WTC11 (cell line): ENCODE data around the gene CCDC34. TPM values are rescaled to one million over a fixed set of nuclear protein-coding genes. Genes with fewer than 3 reads are reported as not detected.
A peak's percentile ranks its signal among the peaks of the same experiment; 100 is the strongest.

ENCODE experiments used
- ATAC-seq: fragments of 200-7000 bp; cut with Tn5 transposase; 2 replicates; pipeline ENCODE4 v1.10.0; 2021; ENCODE audit warnings: mild to moderate bottlenecking, moderate library complexity
- CTCF ChIA-PET: fragments of 300-600 bp; sonication (Branson Sonifier 250); formaldehyde crosslinking; loops from one replicate; lab custom pipeline; 2021; ENCODE audit warnings: antibody characterized with exemption; lab: Charles Lee
- POLR2A ChIA-PET: fragments of 350-600 bp; sonication (Branson Sonifier 250); formaldehyde crosslinking; loops from one replicate; lab custom pipeline; 2021; ENCODE audit warnings: antibody characterized with exemption; lab: Charles Lee
- DNase-seq: peaks from one replicate; pipeline ENCODE4 v3.0.0; 2021; ENCODE audit warnings: low spot score
- H3K27ac Mint-ChIP-seq: 2 replicates; pipeline ENCODE4 v1.8.0; 2021; ENCODE audit warnings: mixed read lengths
- H3K27me3 Mint-ChIP-seq: 2 replicates; pipeline ENCODE4 v1.8.0; 2021; ENCODE audit warnings: low read depth, mild to moderate bottlenecking, moderate library complexity, mixed read lengths
- H3K36me3 Mint-ChIP-seq: 2 replicates; pipeline ENCODE4 v1.8.0; 2021; ENCODE audit warnings: mixed read lengths
- H3K4me1 Mint-ChIP-seq: 2 replicates; pipeline ENCODE4 v1.8.0; 2022; ENCODE audit warnings: mixed read lengths
- H3K4me3 Mint-ChIP-seq: 2 replicates; pipeline ENCODE4 v1.8.0; 2021; ENCODE audit warnings: mild to moderate bottlenecking, moderate library complexity, mixed read lengths
- H3K9me3 Mint-ChIP-seq: 2 replicates; pipeline ENCODE4 v1.8.0; 2021; ENCODE audit warnings: mixed read lengths
- CBFB ChIP-seq: sonication (generic); formaldehyde crosslinking; IDR thresholded peaks from 2 replicates; pipeline ENCODE4 v1.8.1; 2022; ENCODE audit warnings: mild to moderate bottlenecking, low read depth, missing genetic modification reagents
- CREB1 ChIP-seq: sonication (generic); formaldehyde crosslinking; IDR thresholded peaks from 2 replicates; pipeline ENCODE4 v1.8.0; 2023; ENCODE audit warnings: mild to moderate bottlenecking, missing genetic modification reagents
- ESRRA ChIP-seq: sonication (generic); formaldehyde crosslinking; IDR thresholded peaks from 2 replicates; pipeline ENCODE4 v1.8.1; 2022; ENCODE audit warnings: mild to moderate bottlenecking, missing genetic modification reagents, borderline replicate concordance
- FOXJ3 ChIP-seq: sonication (generic); formaldehyde crosslinking; IDR thresholded peaks from 2 replicates; pipeline ENCODE4 v1.9.0; 2021; ENCODE audit warnings: missing genetic modification reagents, mild to moderate bottlenecking, borderline replicate concordance
- IRF2 ChIP-seq: sonication (generic); formaldehyde crosslinking; IDR thresholded peaks from 2 replicates; pipeline ENCODE4 v1.8.0; 2022; ENCODE audit warnings: low read depth, missing genetic modification reagents, borderline replicate concordance
- JAZF1 ChIP-seq: fragments of 250-450 bp; sonication (Bioruptor Pico); IDR thresholded peaks from 2 replicates; pipeline ENCODE4 v1.9.0; 2021; ENCODE audit warnings: moderate library complexity, mild to moderate bottlenecking, inconsistent platforms
- KAT7 ChIP-seq: sonication (generic); formaldehyde crosslinking; IDR thresholded peaks from 2 replicates; pipeline ENCODE4 v1.8.1; 2023; ENCODE audit warnings: missing genetic modification reagents, mild to moderate bottlenecking, borderline replicate concordance
- NR3C1 ChIP-seq: sonication (generic); formaldehyde crosslinking; conservative IDR thresholded peaks from 2 replicates; pipeline ENCODE4 v1.8.1; 2023; ENCODE audit warnings: low read depth, mild to moderate bottlenecking, missing genetic modification reagents
- SOX15 ChIP-seq: fragments of 250-450 bp; sonication (Bioruptor Pico); IDR thresholded peaks from 2 replicates; pipeline ENCODE4 v1.9.0; 2021; ENCODE audit warnings: mild to moderate bottlenecking
- TEAD1 ChIP-seq: sonication (generic); formaldehyde crosslinking; IDR thresholded peaks from 2 replicates; pipeline ENCODE4 v1.8.0; 2022; ENCODE audit warnings: mild to moderate bottlenecking, missing genetic modification reagents
- ZNF263 ChIP-seq: sonication (generic); formaldehyde crosslinking; IDR thresholded peaks from 2 replicates; pipeline ENCODE4 v1.8.1; 2022; ENCODE audit warnings: low read depth, mild to moderate bottlenecking, moderate library complexity, missing genetic modification reagents
- ZNF396 ChIP-seq: fragments of 250-450 bp; sonication (Bioruptor Pico); IDR thresholded peaks from 2 replicates; pipeline ENCODE4 v1.8.0; 2021; ENCODE audit warnings: mild to moderate bottlenecking, moderate library complexity, borderline replicate concordance
- ZNF416 ChIP-seq: fragments of 250-450 bp; sonication (Bioruptor Pico); IDR thresholded peaks from 2 replicates; pipeline ENCODE4 v1.9.0; 2021; ENCODE audit warnings: mild to moderate bottlenecking, inconsistent platforms
- ZNF423 ChIP-seq: fragments of 250-450 bp; sonication (Bioruptor Pico); IDR thresholded peaks from 2 replicates; pipeline ENCODE4 v2.1.2; 2022; ENCODE audit warnings: mild to moderate bottlenecking, moderate library complexity
- total RNA-seq: library from RNA; stranded (reverse); gene quantifications from 3 replicates; pipeline ENCODE4 v1.2.3, GENCODE V29; 2021
- TF ChIP-seq, protein P1 (sequence below): sonication (generic); formaldehyde crosslinking; IDR thresholded peaks from 2 replicates; pipeline ENCODE4 v1.8.0; 2022; ENCODE audit warnings: mild to moderate bottlenecking, missing genetic modification reagents
- TF ChIP-seq, protein P2 (sequence below): fragments of 250-450 bp; sonication (Bioruptor Pico); IDR thresholded peaks from 2 replicates; pipeline ENCODE4 v2.1.2; 2022; ENCODE audit warnings: mild to moderate bottlenecking, moderate library complexity
- TF ChIP-seq, protein P3 (sequence below): sonication (generic); formaldehyde crosslinking; IDR thresholded peaks from 2 replicates; pipeline ENCODE4 v1.8.1; 2023; ENCODE audit warnings: mild to moderate bottlenecking, moderate library complexity, missing genetic modification reagents
- TF ChIP-seq, protein P4 (sequence below): fragments of 250-450 bp; sonication (Bioruptor Pico); IDR thresholded peaks from 2 replicates; pipeline ENCODE4 v1.9.0; 2021; ENCODE audit warnings: mild to moderate bottlenecking
- TF ChIP-seq, protein P5 (sequence below): fragments of 250-450 bp; sonication (Bioruptor Pico); IDR thresholded peaks from 2 replicates; pipeline ENCODE4 v1.9.0; 2021; ENCODE audit warnings: mild to moderate bottlenecking, borderline replicate concordance
- TF ChIP-seq, protein P6 (sequence below): sonication (generic); formaldehyde crosslinking; IDR thresholded peaks from 2 replicates; pipeline ENCODE4 v1.8.0; 2022; ENCODE audit warnings: mild to moderate bottlenecking, missing genetic modification reagents

Gene CCDC34
- total RNA-seq, 1 experiment from 2014 or later: 23.7 TPM

DNA sequence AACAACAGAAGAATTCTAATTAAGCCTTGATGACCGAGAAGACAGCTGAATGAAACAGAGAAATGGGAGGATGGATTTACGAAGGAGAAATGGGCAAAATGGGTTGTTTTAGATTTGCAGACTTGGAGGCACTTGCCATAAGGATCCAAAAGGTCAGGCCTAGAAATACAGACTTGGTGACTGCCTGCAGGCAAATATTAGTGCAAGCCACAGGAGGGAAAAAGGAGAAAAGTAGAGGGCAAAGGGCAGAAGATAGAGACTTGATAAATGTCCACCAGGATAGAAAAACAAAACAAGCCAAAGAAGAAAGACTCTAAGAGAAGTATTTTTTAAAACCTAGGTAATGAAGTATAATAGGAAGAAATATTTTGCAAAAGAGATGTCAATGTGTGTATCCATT lies 13.1 kb downstream of the CCDC34 start:
- DNase-seq (no peak), ATAC-seq (no peak)
- TF ChIP-seq, protein P1, sequence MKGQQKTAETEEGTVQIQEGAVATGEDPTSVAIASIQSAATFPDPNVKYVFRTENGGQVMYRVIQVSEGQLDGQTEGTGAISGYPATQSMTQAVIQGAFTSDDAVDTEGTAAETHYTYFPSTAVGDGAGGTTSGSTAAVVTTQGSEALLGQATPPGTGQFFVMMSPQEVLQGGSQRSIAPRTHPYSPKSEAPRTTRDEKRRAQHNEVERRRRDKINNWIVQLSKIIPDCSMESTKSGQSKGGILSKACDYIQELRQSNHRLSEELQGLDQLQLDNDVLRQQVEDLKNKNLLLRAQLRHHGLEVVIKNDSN (CRISPR knock-in tag): no peak
- TF ChIP-seq, protein P2, sequence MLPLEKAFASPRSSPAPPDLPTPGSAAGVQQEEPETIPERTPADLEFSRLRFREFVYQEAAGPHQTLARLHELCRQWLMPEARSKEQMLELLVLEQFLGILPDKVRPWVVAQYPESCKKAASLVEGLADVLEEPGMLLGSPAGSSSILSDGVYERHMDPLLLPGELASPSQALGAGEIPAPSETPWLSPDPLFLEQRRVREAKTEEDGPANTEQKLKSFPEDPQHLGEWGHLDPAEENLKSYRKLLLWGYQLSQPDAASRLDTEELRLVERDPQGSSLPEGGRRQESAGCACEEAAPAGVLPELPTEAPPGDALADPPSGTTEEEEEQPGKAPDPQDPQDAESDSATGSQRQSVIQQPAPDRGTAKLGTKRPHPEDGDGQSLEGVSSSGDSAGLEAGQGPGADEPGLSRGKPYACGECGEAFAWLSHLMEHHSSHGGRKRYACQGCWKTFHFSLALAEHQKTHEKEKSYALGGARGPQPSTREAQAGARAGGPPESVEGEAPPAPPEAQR (CRISPR knock-in tag): no peak
- TF ChIP-seq, protein P3, sequence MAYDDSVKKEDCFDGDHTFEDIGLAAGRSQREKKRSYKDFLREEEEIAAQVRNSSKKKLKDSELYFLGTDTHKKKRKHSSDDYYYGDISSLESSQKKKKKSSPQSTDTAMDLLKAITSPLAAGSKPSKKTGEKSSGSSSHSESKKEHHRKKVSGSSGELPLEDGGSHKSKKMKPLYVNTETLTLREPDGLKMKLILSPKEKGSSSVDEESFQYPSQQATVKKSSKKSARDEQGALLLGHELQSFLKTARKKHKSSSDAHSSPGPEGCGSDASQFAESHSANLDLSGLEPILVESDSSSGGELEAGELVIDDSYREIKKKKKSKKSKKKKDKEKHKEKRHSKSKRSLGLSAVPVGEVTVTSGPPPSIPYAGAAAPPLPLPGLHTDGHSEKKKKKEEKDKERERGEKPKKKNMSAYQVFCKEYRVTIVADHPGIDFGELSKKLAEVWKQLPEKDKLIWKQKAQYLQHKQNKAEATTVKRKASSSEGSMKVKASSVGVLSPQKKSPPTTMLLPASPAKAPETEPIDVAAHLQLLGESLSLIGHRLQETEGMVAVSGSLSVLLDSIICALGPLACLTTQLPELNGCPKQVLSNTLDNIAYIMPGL: no peak
- TF ChIP-seq ESRRA (CRISPR knock-in tag) (no peak), JAZF1 (CRISPR knock-in tag) (no peak), ZNF396 (CRISPR knock-in tag) (no peak), CBFB (CRISPR knock-in tag) (no peak), SOX15 (no peak), IRF2 (CRISPR knock-in tag) (no peak), ZNF263 (CRISPR knock-in tag) (no peak), KAT7 (CRISPR knock-in tag) (no peak), FOXJ3 (CRISPR knock-in tag) (no peak), CREB1 (no peak), ZNF423 (CRISPR knock-in tag) (no peak), ZNF416 (CRISPR knock-in tag) (no peak), TEAD1 (no peak), NR3C1 (no peak)
- TF ChIP-seq, protein P4, sequence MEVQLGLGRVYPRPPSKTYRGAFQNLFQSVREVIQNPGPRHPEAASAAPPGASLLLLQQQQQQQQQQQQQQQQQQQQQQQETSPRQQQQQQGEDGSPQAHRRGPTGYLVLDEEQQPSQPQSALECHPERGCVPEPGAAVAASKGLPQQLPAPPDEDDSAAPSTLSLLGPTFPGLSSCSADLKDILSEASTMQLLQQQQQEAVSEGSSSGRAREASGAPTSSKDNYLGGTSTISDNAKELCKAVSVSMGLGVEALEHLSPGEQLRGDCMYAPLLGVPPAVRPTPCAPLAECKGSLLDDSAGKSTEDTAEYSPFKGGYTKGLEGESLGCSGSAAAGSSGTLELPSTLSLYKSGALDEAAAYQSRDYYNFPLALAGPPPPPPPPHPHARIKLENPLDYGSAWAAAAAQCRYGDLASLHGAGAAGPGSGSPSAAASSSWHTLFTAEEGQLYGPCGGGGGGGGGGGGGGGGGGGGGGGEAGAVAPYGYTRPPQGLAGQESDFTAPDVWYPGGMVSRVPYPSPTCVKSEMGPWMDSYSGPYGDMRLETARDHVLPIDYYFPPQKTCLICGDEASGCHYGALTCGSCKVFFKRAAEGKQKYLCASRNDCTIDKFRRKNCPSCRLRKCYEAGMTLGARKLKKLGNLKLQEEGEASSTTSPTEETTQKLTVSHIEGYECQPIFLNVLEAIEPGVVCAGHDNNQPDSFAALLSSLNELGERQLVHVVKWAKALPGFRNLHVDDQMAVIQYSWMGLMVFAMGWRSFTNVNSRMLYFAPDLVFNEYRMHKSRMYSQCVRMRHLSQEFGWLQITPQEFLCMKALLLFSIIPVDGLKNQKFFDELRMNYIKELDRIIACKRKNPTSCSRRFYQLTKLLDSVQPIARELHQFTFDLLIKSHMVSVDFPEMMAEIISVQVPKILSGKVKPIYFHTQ (CRISPR knock-in tag): no peak
- TF ChIP-seq, protein P5, sequence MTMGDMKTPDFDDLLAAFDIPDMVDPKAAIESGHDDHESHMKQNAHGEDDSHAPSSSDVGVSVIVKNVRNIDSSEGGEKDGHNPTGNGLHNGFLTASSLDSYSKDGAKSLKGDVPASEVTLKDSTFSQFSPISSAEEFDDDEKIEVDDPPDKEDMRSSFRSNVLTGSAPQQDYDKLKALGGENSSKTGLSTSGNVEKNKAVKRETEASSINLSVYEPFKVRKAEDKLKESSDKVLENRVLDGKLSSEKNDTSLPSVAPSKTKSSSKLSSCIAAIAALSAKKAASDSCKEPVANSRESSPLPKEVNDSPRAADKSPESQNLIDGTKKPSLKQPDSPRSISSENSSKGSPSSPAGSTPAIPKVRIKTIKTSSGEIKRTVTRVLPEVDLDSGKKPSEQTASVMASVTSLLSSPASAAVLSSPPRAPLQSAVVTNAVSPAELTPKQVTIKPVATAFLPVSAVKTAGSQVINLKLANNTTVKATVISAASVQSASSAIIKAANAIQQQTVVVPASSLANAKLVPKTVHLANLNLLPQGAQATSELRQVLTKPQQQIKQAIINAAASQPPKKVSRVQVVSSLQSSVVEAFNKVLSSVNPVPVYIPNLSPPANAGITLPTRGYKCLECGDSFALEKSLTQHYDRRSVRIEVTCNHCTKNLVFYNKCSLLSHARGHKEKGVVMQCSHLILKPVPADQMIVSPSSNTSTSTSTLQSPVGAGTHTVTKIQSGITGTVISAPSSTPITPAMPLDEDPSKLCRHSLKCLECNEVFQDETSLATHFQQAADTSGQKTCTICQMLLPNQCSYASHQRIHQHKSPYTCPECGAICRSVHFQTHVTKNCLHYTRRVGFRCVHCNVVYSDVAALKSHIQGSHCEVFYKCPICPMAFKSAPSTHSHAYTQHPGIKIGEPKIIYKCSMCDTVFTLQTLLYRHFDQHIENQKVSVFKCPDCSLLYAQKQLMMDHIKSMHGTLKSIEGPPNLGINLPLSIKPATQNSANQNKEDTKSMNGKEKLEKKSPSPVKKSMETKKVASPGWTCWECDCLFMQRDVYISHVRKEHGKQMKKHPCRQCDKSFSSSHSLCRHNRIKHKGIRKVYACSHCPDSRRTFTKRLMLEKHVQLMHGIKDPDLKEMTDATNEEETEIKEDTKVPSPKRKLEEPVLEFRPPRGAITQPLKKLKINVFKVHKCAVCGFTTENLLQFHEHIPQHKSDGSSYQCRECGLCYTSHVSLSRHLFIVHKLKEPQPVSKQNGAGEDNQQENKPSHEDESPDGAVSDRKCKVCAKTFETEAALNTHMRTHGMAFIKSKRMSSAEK (CRISPR knock-in tag): no peak
- TF ChIP-seq, protein P6, sequence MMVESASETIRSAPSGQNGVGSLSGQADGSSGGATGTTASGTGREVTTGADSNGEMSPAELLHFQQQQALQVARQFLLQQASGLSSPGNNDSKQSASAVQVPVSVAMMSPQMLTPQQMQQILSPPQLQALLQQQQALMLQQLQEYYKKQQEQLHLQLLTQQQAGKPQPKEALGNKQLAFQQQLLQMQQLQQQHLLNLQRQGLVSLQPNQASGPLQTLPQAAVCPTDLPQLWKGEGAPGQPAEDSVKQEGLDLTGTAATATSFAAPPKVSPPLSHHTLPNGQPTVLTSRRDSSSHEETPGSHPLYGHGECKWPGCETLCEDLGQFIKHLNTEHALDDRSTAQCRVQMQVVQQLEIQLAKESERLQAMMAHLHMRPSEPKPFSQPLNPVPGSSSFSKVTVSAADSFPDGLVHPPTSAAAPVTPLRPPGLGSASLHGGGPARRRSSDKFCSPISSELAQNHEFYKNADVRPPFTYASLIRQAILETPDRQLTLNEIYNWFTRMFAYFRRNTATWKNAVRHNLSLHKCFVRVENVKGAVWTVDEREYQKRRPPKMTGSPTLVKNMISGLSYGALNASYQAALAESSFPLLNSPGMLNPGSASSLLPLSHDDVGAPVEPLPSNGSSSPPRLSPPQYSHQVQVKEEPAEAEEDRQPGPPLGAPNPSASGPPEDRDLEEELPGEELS (CRISPR knock-in tag): no peak
- Mint-ChIP-seq H3K36me3 (peaks cover 11% of the 10 kb centered on the region), H3K9me3 (peaks cover 2% of the 10 kb centered on the region), H3K4me3 (no peak overlapping the region; the same call in 1 of the 2 replicates), H3K4me1 (peaks cover 67% of the 10 kb centered on the region), H3K27ac (peak overlapping the region; percentile 10), H3K27me3 (peaks cover 22% of the 10 kb centered on the region)
- ChIA-PET POLR2A (no interaction called here), CTCF (no interaction called here)
